GM23338 (cell line): Measurements from ENCODE around the gene TARS2.

Source experiments
- NANOG ChIP-seq: IDR thresholded peaks from 2 replicates; pipeline ENCODE4 v1.6.1; 2016; ENCODE audit warnings: antibody characterized with exemption, borderline replicate concordance
- TF ChIP-seq, protein P1 (sequence below), 2 experiments: fragments of 200-600 bp in 1 of 2; sonication (generic) in 1 of 2; conservative IDR thresholded peaks; 2 replicates each; pipeline versions ENCODE4 v1.5.1 to v1.6.1; 2016 to 2017; ENCODE audit warnings: antibody characterized with exemption in 2 of 2, low read depth in 2 of 2, mild to moderate bottlenecking in 2 of 2, moderate library complexity in 1 of 2

DNA sequence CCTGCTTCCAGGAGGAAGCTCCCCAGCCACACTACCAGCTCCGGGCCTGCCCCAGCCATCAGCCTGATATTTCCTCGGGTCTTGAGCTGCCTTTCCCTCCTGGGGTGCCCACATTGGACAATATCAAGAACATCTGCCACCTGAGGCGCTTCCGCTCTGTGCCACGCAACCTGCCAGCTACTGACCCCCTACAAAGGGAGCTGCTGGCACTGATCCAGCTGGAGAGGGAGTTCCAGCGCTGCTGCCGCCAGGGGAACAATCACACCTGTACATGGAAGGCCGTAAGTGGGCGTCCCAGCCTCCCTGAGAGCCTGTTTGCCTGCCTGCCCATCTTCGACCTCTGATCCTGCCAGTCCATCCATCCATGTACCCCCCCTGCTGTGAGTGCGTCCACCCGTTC, 24.3 kb downstream of the TARS2 start:
- TF ChIP-seq, protein P1, sequence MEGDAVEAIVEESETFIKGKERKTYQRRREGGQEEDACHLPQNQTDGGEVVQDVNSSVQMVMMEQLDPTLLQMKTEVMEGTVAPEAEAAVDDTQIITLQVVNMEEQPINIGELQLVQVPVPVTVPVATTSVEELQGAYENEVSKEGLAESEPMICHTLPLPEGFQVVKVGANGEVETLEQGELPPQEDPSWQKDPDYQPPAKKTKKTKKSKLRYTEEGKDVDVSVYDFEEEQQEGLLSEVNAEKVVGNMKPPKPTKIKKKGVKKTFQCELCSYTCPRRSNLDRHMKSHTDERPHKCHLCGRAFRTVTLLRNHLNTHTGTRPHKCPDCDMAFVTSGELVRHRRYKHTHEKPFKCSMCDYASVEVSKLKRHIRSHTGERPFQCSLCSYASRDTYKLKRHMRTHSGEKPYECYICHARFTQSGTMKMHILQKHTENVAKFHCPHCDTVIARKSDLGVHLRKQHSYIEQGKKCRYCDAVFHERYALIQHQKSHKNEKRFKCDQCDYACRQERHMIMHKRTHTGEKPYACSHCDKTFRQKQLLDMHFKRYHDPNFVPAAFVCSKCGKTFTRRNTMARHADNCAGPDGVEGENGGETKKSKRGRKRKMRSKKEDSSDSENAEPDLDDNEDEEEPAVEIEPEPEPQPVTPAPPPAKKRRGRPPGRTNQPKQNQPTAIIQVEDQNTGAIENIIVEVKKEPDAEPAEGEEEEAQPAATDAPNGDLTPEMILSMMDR (conservative IDR thresholded peaks at IDR 0.05; ENCODE audit: low read depth in 2 of 2) = no peak
- TF ChIP-seq NANOG = no peak
